ENCODE measurements around the gene UGT1A10.
"Not testable (repeated sequence)": the region's sequence is repeated elsewhere in the genome, so short reads cannot be mapped to it uniquely, and the experiment has no call there.

Gene UGT1A10

DNA sequence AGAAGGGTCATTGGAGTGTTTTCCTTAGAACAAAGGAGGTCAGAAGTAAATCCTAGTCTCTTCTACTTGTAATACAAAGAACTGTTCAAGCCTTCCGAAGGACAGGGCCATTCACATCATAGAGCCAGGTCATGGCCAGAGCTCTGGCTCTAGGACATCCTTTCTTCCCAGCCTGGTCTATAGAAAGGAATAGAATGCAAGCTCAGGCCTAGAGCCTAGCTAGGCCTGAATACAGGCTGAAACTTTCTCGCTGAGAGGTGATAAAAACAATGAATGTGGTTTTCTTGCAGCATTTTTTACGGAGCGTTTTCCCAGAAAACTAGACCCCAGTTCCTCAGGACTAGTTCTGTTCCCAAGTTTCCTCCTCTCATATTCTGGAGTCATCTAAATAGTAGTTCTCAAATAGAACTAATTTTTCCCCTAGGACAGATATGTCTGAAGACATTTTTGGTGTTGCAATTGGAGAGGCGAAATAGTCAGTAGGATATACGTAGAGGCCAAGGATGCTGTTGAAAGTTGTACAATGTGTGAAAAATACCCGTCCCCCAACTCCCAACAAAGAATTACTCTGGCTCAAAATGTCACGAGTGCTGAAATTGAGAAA is 63.3 kb downstream of the UGT1A10 start:
- in situ Hi-C loops (cut with HindIII; ENCODE audit: low sequenced_read_pairs) = no loop called here
- DNase-seq (ENCODE audit: low read depth, low spot score) = no peak
- TF ChIP-seq, protein P1, sequence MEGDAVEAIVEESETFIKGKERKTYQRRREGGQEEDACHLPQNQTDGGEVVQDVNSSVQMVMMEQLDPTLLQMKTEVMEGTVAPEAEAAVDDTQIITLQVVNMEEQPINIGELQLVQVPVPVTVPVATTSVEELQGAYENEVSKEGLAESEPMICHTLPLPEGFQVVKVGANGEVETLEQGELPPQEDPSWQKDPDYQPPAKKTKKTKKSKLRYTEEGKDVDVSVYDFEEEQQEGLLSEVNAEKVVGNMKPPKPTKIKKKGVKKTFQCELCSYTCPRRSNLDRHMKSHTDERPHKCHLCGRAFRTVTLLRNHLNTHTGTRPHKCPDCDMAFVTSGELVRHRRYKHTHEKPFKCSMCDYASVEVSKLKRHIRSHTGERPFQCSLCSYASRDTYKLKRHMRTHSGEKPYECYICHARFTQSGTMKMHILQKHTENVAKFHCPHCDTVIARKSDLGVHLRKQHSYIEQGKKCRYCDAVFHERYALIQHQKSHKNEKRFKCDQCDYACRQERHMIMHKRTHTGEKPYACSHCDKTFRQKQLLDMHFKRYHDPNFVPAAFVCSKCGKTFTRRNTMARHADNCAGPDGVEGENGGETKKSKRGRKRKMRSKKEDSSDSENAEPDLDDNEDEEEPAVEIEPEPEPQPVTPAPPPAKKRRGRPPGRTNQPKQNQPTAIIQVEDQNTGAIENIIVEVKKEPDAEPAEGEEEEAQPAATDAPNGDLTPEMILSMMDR (IDR thresholded peaks at IDR 0.05; ENCODE audit: low read depth, low read length) = no peak

DNA sequence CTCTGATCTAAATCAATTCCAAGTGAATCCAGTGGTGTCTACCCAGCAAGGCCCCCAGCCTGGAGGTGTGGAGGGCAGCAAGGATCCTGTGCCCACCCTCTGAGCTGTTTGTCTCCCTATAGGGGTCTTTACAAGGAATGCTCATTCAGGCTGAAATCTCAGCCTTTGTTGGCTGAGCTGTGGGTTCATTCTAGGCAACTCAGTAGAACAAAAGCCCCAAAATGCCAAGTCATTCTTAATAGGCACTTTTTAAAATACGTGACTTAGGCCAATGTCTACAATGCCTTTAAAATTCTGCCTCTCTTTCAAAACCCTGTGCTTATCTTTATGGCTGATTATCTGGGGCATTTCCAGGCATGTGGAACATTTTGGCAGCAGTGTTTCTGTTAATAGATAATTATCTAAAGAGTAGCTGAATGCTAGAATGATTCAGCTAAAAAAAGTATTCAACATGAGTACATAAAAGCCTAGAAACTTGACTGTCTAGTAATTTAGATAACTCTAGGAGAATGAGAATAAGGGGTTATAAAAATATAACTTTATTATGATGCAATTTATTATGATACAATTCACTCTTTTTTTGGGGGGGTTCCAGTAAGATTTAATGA is 63.9 kb downstream of the UGT1A10 start:
- DNase-seq (ENCODE audit: low read depth, low spot score) = peak; percentile 57
- TF ChIP-seq, protein P1 (IDR thresholded peaks at IDR 0.05; ENCODE audit: low read depth, low read length) = no peak
- H3K4me3 ChIP-seq (ENCODE audit: low read depth, low read length) = no peak overlapping the region
- in situ Hi-C loops (cut with HindIII; ENCODE audit: low sequenced_read_pairs) = no loop called here

More for the DNA sequence above, 63.3 kb downstream of the UGT1A10 start:
- H3K4me3 ChIP-seq (ENCODE audit: low read depth, low read length) = no peak overlapping the region

DNA sequence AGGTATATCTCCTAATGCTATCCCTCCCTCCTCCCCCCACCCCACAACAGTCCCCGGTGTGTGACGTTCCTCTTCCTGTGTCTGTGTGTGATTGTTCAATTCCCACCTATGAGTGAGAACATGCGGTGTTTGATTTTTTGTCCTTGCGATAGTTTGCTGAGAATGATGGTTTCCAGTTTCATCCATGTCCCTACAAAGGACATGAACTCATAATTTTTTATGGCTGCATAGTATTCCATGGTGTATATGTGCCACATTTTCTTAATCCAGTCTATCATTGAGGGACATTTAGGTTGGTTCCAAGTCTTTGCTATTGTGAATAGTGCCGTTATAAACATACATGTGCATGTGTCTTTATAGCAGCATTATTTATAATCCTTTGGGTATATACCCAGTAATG is 64.6 kb downstream of the UGT1A10 start:
- H3K4me3 ChIP-seq (ENCODE audit: low read depth, low read length); DNase-seq (ENCODE audit: low read depth, low spot score); in situ Hi-C loops (cut with HindIII; ENCODE audit: low sequenced_read_pairs): not testable (repeated sequence)

DNA sequence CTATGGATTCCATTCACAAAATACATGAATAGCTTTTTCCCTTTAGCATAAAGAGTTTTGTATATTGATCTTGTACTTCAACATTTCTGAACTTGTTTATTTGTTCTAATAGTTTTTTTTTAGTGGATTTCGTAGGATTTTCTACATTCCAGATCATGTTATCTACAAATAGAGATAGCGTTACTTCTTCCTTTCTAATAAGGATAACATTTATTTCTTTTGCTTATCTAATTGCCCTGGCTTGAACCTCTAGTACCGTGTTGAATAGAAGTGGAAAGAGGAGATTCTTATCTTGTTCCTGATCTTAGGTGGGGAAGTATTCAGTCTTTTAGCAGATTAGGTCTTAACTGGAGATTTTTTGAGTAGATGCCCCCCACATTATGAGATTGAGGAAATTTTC is 66.0 kb downstream of the UGT1A10 start:
- DNase-seq (ENCODE audit: low read depth, low spot score) = no peak
- H3K4me3 ChIP-seq (ENCODE audit: low read depth, low read length) = no peak overlapping the region
- TF ChIP-seq, protein P1 (IDR thresholded peaks at IDR 0.05; ENCODE audit: low read depth, low read length) = no peak
- in situ Hi-C loops (cut with HindIII; ENCODE audit: low sequenced_read_pairs) = no loop called here

DNA sequence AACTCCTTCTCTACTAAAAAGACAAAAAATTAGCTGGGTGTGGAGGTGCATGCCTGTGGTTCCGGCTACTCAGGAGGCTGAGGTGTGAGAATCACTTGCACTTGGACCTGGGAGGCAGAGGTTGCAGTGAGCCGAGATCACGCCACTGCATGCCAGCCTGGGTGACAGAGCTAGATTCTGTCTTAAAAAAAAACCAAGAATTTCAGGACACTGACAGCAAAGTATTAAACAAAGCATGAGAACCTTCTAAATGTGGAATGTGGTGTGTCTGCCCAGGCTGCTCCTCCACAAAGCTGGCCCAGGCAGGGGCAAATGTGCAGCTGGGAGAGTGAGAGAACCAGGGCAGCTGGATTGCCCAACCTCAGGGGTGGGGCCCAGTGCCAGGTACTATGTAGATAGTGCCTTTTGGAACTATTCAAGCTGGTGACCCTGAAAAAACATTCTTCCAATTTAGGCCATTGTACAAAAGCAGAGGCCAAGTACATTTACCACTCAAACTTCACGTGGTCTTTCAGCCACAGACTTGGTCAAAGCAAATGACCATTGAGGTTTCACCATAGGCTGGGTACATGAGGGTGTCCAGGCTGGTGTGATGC is 69.8 kb downstream of the UGT1A10 start:
- TF ChIP-seq, protein P1 (IDR thresholded peaks at IDR 0.05; ENCODE audit: low read depth, low read length) = no peak
- in situ Hi-C loops (cut with HindIII; ENCODE audit: low sequenced_read_pairs) = no loop called here
- no peak overlapping the region for H3K4me3 ChIP-seq (ENCODE audit: low read depth, low read length)
- DNase-seq (ENCODE audit: low read depth, low spot score) = no peak

DNA sequence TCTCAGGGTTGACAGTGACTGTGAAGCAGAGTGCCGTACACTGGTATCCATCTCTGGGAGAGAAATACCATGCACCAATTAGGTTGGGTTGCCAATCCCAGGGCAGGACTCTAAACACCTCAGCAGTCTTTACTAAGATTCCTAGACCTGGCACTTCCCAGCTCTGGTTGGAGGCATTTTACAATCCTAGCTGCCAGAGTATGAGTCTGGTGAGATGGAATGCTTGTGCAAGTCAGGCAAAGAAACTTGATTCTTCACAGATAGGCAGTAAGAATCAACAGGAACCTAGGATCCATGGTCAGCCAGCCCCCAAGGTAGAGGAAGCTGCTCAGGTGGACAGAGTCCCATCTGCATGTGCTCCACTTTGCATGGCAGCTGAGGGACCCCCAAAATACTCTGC is 70.5 kb downstream of the UGT1A10 start:
- DNase-seq (ENCODE audit: low read depth, low spot score) = peak; percentile 29
- in situ Hi-C loops (cut with HindIII; ENCODE audit: low sequenced_read_pairs) = no loop called here
- no peak overlapping the region for H3K4me3 ChIP-seq (ENCODE audit: low read depth, low read length)
- TF ChIP-seq, protein P1 (IDR thresholded peaks at IDR 0.05; ENCODE audit: low read depth, low read length) = no peak

DNA sequence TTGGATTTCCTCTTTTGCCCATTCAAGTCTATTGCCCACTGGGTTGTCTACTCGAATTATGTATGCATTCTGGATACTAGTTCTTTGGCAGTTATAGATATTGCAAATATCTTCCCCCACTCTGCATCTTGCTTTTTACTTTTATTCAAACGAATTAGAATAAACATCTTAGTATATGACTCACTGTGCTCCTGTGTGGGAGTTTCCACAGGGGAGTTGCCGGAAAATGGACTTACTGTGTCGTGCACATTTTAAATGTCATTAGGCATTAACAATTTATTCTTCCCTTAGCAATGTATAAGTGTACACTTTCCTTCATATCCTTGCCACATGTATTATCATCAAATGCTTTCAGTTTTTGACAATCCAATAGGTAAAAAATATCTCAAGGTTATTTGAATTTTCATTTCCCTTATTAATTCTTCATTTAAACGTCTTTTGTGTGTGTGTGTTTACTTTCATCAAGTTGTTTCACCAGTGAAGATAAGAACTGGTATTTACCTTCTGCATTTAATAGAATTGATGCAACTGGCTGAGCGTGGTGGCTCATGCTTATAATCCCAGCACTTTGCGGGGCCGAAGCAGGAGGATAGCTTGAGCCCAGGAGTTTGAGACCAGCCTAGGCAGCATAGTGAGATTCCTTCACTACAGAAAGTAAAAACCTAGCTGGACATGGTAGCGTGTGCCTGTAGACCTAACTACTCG is 71.8 kb downstream of the UGT1A10 start:
- peak; percentile 20 for DNase-seq (ENCODE audit: low read depth, low spot score)
- in situ Hi-C loops (cut with HindIII; ENCODE audit: low sequenced_read_pairs) = no loop called here
- TF ChIP-seq, protein P1 (IDR thresholded peaks at IDR 0.05; ENCODE audit: low read depth, low read length) = no peak

More for the DNA sequence above, 71.8 kb downstream of the UGT1A10 start:
- no peak overlapping the region for H3K4me3 ChIP-seq (ENCODE audit: low read depth, low read length)
